ENCODE measurements around the gene TSC2.

DNA sequence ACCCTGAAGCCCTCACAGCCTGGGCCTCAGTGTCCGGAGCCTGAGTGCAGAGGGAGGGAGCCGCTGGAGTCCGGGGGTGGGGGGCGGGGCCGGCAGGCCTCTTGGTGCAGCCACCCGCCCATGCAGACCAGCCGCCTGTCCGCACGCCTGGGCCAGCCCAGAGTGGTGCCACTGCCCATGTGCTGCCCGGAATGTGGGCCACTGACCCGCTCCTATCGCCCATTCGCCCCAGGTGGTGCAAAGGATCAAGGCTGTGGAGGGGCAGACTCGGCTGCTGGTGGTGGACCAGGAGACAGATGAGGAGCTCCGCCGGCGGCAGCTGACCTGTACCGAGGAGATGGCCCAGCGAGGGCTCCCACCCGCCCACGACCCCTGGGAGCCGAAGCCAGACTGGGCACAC, 18.4 kb upstream of the TSC2 start:
- TF ChIP-seq TAF1 (CRISPR knock-in tag; IDR thresholded peaks at IDR 0.05) = no peak
- TF ChIP-seq SOX5 (CRISPR knock-in tag; IDR thresholded peaks at IDR 0.05; ENCODE audit: borderline replicate concordance) = no peak
- TF ChIP-seq, protein P1, sequence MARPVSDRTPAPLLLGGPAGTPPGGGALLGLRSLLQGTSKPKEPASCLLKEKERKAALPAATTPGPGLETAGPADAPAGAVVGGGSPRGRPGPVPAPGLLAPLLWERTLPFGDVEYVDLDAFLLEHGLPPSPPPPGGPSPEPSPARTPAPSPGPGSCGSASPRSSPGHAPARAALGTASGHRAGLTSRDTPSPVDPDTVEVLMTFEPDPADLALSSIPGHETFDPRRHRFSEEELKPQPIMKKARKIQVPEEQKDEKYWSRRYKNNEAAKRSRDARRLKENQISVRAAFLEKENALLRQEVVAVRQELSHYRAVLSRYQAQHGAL (CRISPR knock-in tag; IDR thresholded peaks at IDR 0.05; ENCODE audit: not compliant biosample characterization) = no peak
- TF ChIP-seq GABPB1 (CRISPR knock-in tag; IDR thresholded peaks at IDR 0.05) = no peak
- TF ChIP-seq ZFP37 (CRISPR knock-in tag; IDR thresholded peaks at IDR 0.05; ENCODE audit: borderline replicate concordance) = no peak
- no peak for TF ChIP-seq POLR2AphosphoS5 (IDR thresholded peaks at IDR 0.05; ENCODE audit: low read depth, low read length)
- TF ChIP-seq IRF2 (CRISPR knock-in tag; IDR thresholded peaks at IDR 0.05) = no peak
- no peak for TF ChIP-seq ZKSCAN8 (CRISPR knock-in tag; IDR thresholded peaks at IDR 0.05; ENCODE audit: borderline replicate concordance)
